GM23338 (cell line): Measurements from ENCODE around the gene CCL27. TPM values are rescaled to one million over a fixed set of nuclear protein-coding genes. Genes with fewer than 3 reads are reported as not detected.

Source experiments
- ATAC-seq: fragments of 200-7000 bp; cut with Tn5 transposase; 3 replicates; pipeline ENCODE4 v1.9.1; 2020
- DNase-seq: peaks from one replicate; pipeline ENCODE4 v3.0.0-alpha.2; 2015; ENCODE audit warnings: low spot score
- H2AFZ ChIP-seq: fragments of 200-600 bp; sonication (generic); 2 replicates; pipeline ENCODE4 v1.8.0; 2016; ENCODE audit warnings: antibody characterized with exemption, mild to moderate bottlenecking, moderate library complexity
- H3F3A ChIP-seq: fragments of 200-600 bp; sonication (generic); replicated peaks from 2 replicates; pipeline ENCODE4 v1.8.0; 2017; ENCODE audit warnings: antibody characterized with exemption, mixed run types, low read depth
- H3K27ac ChIP-seq: fragments of 200-600 bp; sonication (generic); 2 replicates; pipeline ENCODE4 v1.6.1; 2016; ENCODE audit warnings: low read depth
- H3K27me3 ChIP-seq: fragments of 200-600 bp; sonication (generic); 2 replicates; pipeline ENCODE4 v1.8.0; 2016; ENCODE audit warnings: mild to moderate bottlenecking, mixed run types, moderate library complexity; ENCODE audit not compliant: insufficient read depth
- H3K36me3 ChIP-seq: fragments of 200-600 bp; sonication (generic); 2 replicates; pipeline ENCODE4 v1.8.0; 2016; ENCODE audit warnings: mild to moderate bottlenecking; ENCODE audit not compliant: insufficient read depth
- H3K4me1 ChIP-seq: fragments of 200-600 bp; sonication (generic); 2 replicates; pipeline ENCODE4 v1.8.0; 2016; ENCODE audit warnings: mild to moderate bottlenecking, moderate library complexity; ENCODE audit not compliant: insufficient read depth
- H3K4me2 ChIP-seq: fragments of 200-600 bp; sonication (generic); 2 replicates; pipeline ENCODE4 v1.7.1; 2017; ENCODE audit warnings: mixed run types
- H3K4me3 ChIP-seq: fragments of 200-600 bp; sonication (generic); 2 replicates; pipeline ENCODE4 v1.6.1; 2016; ENCODE audit warnings: mixed run types
- H3K79me2 ChIP-seq: fragments of 200-600 bp; sonication (generic); replicated peaks from 2 replicates; pipeline ENCODE4 v1.8.0; 2017; ENCODE audit warnings: mild to moderate bottlenecking; ENCODE audit not compliant: insufficient read depth
- H3K9me2 ChIP-seq: fragments of 200-600 bp; sonication (generic); 2 replicates; pipeline ENCODE4 v1.8.0; 2017; ENCODE audit not compliant: insufficient read depth
- H4K20me1 ChIP-seq: fragments of 200-600 bp; sonication (generic); replicated peaks from 2 replicates; pipeline ENCODE4 v1.8.0; 2017; ENCODE audit warnings: mild to moderate bottlenecking; ENCODE audit not compliant: insufficient read depth
- H3K27ac Mint-ChIP-seq: 2 replicates; pipeline ENCODE4 v1.8.0; 2020; ENCODE audit warnings: inconsistent platforms, mild to moderate bottlenecking, moderate library complexity, mixed read lengths
- H3K27me3 Mint-ChIP-seq: 3 replicates; pipeline ENCODE4 v1.8.0; 2022; ENCODE audit warnings: low read depth, mild to moderate bottlenecking, moderate library complexity, mixed read lengths, inconsistent platforms; ENCODE audit not compliant: insufficient read depth, poor library complexity
- H3K36me3 Mint-ChIP-seq: 3 replicates; pipeline ENCODE4 v1.8.0; 2021; ENCODE audit warnings: low read depth, mild to moderate bottlenecking, inconsistent platforms, moderate library complexity, mixed read lengths
- H3K4me1 Mint-ChIP-seq: 3 replicates; pipeline ENCODE4 v1.8.0; 2020; ENCODE audit warnings: mild to moderate bottlenecking, inconsistent platforms, mixed read lengths
- H3K4me3 Mint-ChIP-seq: 3 replicates; pipeline ENCODE4 v1.8.0; 2021; ENCODE audit warnings: moderate library complexity, mild to moderate bottlenecking, inconsistent platforms, mixed read lengths
- H3K9me3 Mint-ChIP-seq: 3 replicates; pipeline ENCODE4 v1.8.0; 2020; ENCODE audit warnings: moderate library complexity, mild to moderate bottlenecking, inconsistent platforms, mixed read lengths
- JUNB ChIP-seq: IDR thresholded peaks from one replicate; pipeline ENCODE4 v1.6.1; 2016; ENCODE audit warnings: antibody characterized with exemption; ENCODE audit not compliant: unreplicated experiment
- NANOG ChIP-seq: IDR thresholded peaks from 2 replicates; pipeline ENCODE4 v1.6.1; 2016; ENCODE audit warnings: antibody characterized with exemption, borderline replicate concordance
- POLR2AphosphoS5 ChIP-seq: IDR thresholded peaks from 2 replicates; pipeline ENCODE4 v1.6.1; 2016; ENCODE audit warnings: antibody characterized with exemption, low read depth
- STAT1 ChIP-seq: IDR thresholded peaks from one replicate; pipeline ENCODE4 v1.6.1; 2016; ENCODE audit warnings: antibody characterized with exemption; ENCODE audit not compliant: unreplicated experiment
- ZNF114 ChIP-seq: fragments of 250-450 bp; sonication (Bioruptor Pico); IDR thresholded peaks from 2 replicates; pipeline ENCODE4 v1.5.0; 2020; ENCODE audit warnings: mild to moderate bottlenecking, moderate library complexity
- polyA plus RNA-seq: library from polyadenylated mRNA; unstranded; fragments of >200 nt; fragmentation: Nextera tagmentation; extraction: Ambion mirVana; gene quantifications from 2 replicates; pipeline ENCODE4 v1.2.1, GENCODE V29; 2016
- total RNA-seq: library from RNA; depleted of rRNA; stranded (reverse); fragments of >200 nt; shearing (Covaris generic); gene quantifications from 2 replicates; pipeline ENCODE4 v1.2.3, GENCODE V29; 2014
- TF ChIP-seq, protein P1 (sequence below): IDR thresholded peaks from 2 replicates; pipeline ENCODE4 v1.6.1; 2016; ENCODE audit warnings: antibody characterized with exemption
- TF ChIP-seq, protein P2 (sequence below), 2 experiments: fragments of 200-600 bp in 1 of 2; sonication (generic) in 1 of 2; conservative IDR thresholded peaks; 2 replicates each; pipeline versions ENCODE4 v1.5.1 to v1.6.1; 2016 to 2017; ENCODE audit warnings: antibody characterized with exemption in 2 of 2, low read depth in 2 of 2, mild to moderate bottlenecking in 2 of 2, moderate library complexity in 1 of 2
- TF ChIP-seq, protein P3 (sequence below): fragments of 250-450 bp; sonication (Bioruptor Pico); IDR thresholded peaks from 2 replicates; pipeline ENCODE4 v1.5.0; 2020; ENCODE audit warnings: mild to moderate bottlenecking, moderate library complexity

The CCL27 gene
- total and polyA plus RNA-seq, 2 experiments from 2014 or later, result not detected

DNA sequence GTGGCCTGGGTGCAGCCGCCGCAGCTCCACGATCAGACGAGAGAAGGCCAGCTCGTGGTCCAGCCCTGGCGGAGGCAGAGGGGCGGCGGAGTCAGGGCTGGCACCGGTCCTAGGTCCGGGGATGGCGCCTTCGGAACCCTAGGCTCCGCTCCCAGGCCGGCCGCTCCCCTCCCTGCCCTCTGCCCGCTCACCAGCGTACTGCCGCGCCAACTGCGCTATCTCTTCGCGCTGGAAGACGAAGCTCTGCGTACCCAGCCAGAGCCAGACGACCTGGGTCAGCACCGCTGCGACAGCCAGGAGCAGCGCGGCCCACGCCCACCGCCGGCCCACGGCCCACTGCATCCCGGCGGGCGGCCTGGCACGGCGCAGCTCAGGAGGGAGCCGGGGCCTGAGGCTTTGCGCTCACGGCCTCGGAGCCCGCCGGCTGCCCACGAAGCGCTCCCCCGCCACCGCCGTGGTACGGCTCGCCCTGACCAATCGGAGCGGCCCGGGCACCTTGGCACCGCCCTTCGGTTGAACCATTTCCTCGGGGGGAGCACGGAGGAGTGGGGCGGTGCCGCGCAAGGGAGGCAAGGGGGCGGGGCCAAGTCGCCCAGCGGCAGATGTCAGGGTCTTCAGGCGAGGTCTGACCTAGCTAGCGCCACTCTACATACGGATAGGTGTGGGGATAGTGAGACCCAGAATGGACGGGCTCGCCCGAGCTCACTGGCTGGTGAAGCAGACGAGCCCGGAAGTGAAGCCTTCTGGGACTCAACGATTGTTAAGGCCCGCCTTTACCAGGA lies 24.9 kb downstream of the CCL27 start, which contains the start of gene SIGMAR1:
Gene SIGMAR1, minus strand, starts transcription at position 432 of the 782 bp plus-strand sequence. Its CDS starts 90 bp downstream, at position 342.
- peak within 1 kb of the TSS; percentile 92 for H3K4me2 ChIP-seq
- peaks cover 12% of the 10 kb centered on the region; the same call in 1 of the 2 replicates for H3K79me2 ChIP-seq
- H3K27me3 ChIP-seq, result peaks cover 19% of the 10 kb centered on the region
- peak within 1 kb of the TSS; percentile 83 for H3K27ac Mint-ChIP-seq
- peaks cover 8% of the 10 kb centered on the region for H3K4me1 ChIP-seq
- H3K36me3 ChIP-seq, result no peaks in the 10 kb centered on the region
- H4K20me1 ChIP-seq, result peaks cover 3% of the 10 kb centered on the region
- H3K4me3 Mint-ChIP-seq, result peak within 1 kb of the TSS; percentile 90
- H3K9me2 ChIP-seq, result no peaks in the 10 kb centered on the region
- H3K27ac ChIP-seq, result no peak within 1 kb of the TSS
- H3K9me3 Mint-ChIP-seq, result no peaks in the 10 kb centered on the region
- peaks cover 22% of the 10 kb centered on the region for H3K27me3 Mint-ChIP-seq
- peaks cover 26% of the 10 kb centered on the region for H3K36me3 Mint-ChIP-seq
- DNase-seq (peak; percentile 97), ATAC-seq (peak; percentile 83)
- peaks cover 8% of the 10 kb centered on the region; the same call in 1 of the 2 replicates for H3F3A ChIP-seq
- no peak for TF ChIP-seq STAT1
- TF ChIP-seq, protein P1, sequence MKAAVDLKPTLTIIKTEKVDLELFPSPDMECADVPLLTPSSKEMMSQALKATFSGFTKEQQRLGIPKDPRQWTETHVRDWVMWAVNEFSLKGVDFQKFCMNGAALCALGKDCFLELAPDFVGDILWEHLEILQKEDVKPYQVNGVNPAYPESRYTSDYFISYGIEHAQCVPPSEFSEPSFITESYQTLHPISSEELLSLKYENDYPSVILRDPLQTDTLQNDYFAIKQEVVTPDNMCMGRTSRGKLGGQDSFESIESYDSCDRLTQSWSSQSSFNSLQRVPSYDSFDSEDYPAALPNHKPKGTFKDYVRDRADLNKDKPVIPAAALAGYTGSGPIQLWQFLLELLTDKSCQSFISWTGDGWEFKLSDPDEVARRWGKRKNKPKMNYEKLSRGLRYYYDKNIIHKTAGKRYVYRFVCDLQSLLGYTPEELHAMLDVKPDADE, result no peak
- peak; percentile 89 for TF ChIP-seq POLR2AphosphoS5
- no peak for TF ChIP-seq ZNF114
- H3K4me1 Mint-ChIP-seq, result peaks cover 25% of the 10 kb centered on the region
- H3K4me3 ChIP-seq, result peak within 1 kb of the TSS; percentile 84
- peak within 1 kb of the TSS; percentile 87 for H2AFZ ChIP-seq

DNA sequence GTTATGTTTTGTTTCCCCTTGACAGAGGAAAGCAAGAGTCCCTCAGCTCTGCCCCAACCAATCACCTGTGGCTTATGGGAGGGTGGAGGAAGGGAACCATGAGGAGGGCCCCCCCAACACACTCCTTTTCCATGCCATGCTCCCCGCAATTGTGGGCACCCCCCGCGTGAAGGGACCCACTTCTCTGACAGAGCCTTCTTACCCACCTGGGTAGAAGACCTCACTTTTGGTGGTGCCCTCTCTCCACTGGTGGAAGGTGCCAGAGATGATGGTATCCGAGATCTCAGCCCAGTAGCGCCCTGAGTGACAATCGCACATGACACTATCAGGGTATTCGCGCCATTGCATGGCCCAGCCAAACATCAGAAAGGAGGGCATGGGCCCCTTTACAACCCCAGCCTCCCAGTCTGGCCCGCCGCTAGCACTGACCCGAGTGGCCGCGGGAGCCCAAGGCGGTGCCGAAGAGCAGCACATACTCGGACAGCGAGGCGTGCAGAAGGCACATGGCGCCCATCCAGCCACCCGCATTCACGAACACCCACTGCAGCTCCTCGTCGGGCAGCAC lies 25.6 kb downstream of the CCL27 start:
- Histone ChIP-seq H3F3A (peaks cover 8% of the 10 kb centered on the region; the same call in 1 of the 2 replicates), H3K4me3 (peak overlapping the region; percentile 84), H2AFZ (peak overlapping the region; percentile 87), H3K4me1 (peaks cover 8% of the 10 kb centered on the region), H4K20me1 (peaks cover 3% of the 10 kb centered on the region), H3K36me3 (no peaks in the 10 kb centered on the region), H3K27ac (no peak overlapping the region), H3K9me2 (no peaks in the 10 kb centered on the region), H3K4me2 (peak overlapping the region; percentile 92), H3K79me2 (peaks cover 12% of the 10 kb centered on the region; the same call in 1 of the 2 replicates), H3K27me3 (peaks cover 26% of the 10 kb centered on the region)
- no peaks in the 10 kb centered on the region for H3K9me3 Mint-ChIP-seq
- no peak for DNase-seq
- H3K27me3 Mint-ChIP-seq, result peaks cover 21% of the 10 kb centered on the region
- peak overlapping the region; percentile 90 for H3K4me3 Mint-ChIP-seq
- ATAC-seq, result peak; percentile 3
- peaks cover 25% of the 10 kb centered on the region for H3K4me1 Mint-ChIP-seq
- no peak overlapping the region for H3K27ac Mint-ChIP-seq
- H3K36me3 Mint-ChIP-seq, result peaks cover 26% of the 10 kb centered on the region
- TF ChIP-seq STAT1, result no peak
- no peak for TF ChIP-seq JUNB
- TF ChIP-seq, protein P2, sequence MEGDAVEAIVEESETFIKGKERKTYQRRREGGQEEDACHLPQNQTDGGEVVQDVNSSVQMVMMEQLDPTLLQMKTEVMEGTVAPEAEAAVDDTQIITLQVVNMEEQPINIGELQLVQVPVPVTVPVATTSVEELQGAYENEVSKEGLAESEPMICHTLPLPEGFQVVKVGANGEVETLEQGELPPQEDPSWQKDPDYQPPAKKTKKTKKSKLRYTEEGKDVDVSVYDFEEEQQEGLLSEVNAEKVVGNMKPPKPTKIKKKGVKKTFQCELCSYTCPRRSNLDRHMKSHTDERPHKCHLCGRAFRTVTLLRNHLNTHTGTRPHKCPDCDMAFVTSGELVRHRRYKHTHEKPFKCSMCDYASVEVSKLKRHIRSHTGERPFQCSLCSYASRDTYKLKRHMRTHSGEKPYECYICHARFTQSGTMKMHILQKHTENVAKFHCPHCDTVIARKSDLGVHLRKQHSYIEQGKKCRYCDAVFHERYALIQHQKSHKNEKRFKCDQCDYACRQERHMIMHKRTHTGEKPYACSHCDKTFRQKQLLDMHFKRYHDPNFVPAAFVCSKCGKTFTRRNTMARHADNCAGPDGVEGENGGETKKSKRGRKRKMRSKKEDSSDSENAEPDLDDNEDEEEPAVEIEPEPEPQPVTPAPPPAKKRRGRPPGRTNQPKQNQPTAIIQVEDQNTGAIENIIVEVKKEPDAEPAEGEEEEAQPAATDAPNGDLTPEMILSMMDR (conservative IDR thresholded peaks at IDR 0.05; ENCODE audit: low read depth in 2 of 2), result no peak
- no peak for TF ChIP-seq NANOG
- TF ChIP-seq, protein P3, sequence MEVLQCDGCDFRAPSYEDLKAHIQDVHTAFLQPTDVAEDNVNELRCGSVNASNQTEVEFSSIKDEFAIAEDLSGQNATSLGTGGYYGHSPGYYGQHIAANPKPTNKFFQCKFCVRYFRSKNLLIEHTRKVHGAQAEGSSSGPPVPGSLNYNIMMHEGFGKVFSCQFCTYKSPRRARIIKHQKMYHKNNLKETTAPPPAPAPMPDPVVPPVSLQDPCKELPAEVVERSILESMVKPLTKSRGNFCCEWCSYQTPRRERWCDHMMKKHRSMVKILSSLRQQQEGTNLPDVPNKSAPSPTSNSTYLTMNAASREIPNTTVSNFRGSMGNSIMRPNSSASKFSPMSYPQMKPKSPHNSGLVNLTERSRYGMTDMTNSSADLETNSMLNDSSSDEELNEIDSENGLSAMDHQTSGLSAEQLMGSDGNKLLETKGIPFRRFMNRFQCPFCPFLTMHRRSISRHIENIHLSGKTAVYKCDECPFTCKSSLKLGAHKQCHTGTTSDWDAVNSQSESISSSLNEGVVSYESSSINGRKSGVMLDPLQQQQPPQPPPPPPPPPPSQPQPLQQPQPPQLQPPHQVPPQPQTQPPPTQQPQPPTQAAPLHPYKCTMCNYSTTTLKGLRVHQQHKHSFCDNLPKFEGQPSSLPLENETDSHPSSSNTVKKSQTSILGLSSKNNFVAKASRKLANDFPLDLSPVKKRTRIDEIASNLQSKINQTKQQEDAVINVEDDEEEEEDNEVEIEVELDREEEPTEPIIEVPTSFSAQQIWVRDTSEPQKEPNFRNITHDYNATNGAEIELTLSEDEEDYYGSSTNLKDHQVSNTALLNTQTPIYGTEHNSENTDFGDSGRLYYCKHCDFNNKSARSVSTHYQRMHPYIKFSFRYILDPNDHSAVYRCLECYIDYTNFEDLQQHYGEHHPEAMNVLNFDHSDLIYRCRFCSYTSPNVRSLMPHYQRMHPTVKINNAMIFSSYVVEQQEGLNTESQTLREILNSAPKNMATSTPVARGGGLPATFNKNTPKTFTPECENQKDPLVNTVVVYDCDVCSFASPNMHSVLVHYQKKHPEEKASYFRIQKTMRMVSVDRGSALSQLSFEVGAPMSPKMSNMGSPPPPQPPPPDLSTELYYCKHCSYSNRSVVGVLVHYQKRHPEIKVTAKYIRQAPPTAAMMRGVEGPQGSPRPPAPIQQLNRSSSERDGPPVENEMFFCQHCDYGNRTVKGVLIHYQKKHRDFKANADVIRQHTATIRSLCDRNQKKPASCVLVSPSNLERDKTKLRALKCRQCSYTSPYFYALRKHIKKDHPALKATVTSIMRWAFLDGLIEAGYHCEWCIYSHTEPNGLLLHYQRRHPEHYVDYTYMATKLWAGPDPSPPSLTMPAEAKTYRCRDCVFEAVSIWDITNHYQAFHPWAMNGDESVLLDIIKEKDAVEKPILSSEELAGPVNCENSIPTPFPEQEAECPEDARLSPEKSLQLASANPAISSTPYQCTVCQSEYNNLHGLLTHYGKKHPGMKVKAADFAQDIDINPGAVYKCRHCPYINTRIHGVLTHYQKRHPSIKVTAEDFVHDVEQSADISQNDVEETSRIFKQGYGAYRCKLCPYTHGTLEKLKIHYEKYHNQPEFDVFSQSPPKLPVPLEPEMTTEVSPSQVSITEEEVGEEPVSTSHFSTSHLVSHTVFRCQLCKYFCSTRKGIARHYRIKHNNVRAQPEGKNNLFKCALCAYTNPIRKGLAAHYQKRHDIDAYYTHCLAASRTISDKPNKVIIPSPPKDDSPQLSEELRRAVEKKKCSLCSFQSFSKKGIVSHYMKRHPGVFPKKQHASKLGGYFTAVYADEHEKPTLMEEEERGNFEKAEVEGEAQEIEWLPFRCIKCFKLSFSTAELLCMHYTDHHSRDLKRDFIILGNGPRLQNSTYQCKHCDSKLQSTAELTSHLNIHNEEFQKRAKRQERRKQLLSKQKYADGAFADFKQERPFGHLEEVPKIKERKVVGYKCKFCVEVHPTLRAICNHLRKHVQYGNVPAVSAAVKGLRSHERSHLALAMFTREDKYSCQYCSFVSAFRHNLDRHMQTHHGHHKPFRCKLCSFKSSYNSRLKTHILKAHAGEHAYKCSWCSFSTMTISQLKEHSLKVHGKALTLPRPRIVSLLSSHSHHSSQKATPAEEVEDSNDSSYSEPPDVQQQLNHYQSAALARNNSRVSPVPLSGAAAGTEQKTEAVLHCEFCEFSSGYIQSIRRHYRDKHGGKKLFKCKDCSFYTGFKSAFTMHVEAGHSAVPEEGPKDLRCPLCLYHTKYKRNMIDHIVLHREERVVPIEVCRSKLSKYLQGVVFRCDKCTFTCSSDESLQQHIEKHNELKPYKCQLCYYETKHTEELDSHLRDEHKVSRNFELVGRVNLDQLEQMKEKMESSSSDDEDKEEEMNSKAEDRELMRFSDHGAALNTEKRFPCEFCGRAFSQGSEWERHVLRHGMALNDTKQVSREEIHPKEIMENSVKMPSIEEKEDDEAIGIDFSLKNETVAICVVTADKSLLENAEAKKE, result no peak
- TF ChIP-seq ZNF114, result no peak
- TF ChIP-seq, protein P1, result no peak
